Natural killer cell (primary cell): ENCODE results near the gene MAPK8IP1. TPM values are rescaled to one million over a fixed set of nuclear protein-coding genes. Genes with fewer than 3 reads are reported as not detected.

ENCODE experiments used
- ATAC-seq, 3 donors: fragments of 150-1000 bp in 2 of 3; fragments of 200-7000 bp in 1 of 3; cut with Tn5 transposase; 1 replicate in 1 of 3; 2 replicates in 2 of 3; pipeline ENCODE4 v1.10.0; 2021; ENCODE audit warnings: mild to moderate bottlenecking in 2 of 3, moderate library complexity in 2 of 3
- DNase-seq, 2 donors: peaks; one replicate each; pipeline versions ENCODE4 v3.0.0 to v3.0.0-alpha.2; 2013 to 2021; ENCODE audit warnings: mixed read lengths in 1 of 2
- H3K27ac ChIP-seq: one replicate; pipeline ENCODE4 v1.5.1; 2013; ENCODE audit warnings: mild to moderate bottlenecking, low read length
- H3K27me3 ChIP-seq: one replicate; pipeline ENCODE4 v1.6.1; 2013; ENCODE audit warnings: low read length; ENCODE audit not compliant: control insufficient read depth, insufficient read depth
- H3K36me3 ChIP-seq: one replicate; pipeline ENCODE4 v1.6.1; 2013; ENCODE audit warnings: low read length; ENCODE audit not compliant: control insufficient read depth, insufficient read depth
- H3K4me1 ChIP-seq: one replicate; pipeline ENCODE4 v1.6.1; 2013; ENCODE audit warnings: low read length; ENCODE audit not compliant: control insufficient read depth, insufficient read depth
- H3K4me3 ChIP-seq: one replicate; pipeline ENCODE4 v1.5.1; 2013; ENCODE audit warnings: low read length
- H3K9me3 ChIP-seq: one replicate; pipeline ENCODE4 v1.6.1; 2013; ENCODE audit warnings: low read length; ENCODE audit not compliant: control insufficient read depth, insufficient read depth
- H3K27ac Mint-ChIP-seq, 2 donors: one replicate each; pipeline ENCODE4 v1.8.0; 2022; ENCODE audit warnings: mild to moderate bottlenecking in 2 of 2, mixed read lengths in 2 of 2, moderate library complexity in 1 of 2
- H3K27me3 Mint-ChIP-seq, 2 donors: one replicate each; pipeline ENCODE4 v1.8.0; 2022; ENCODE audit warnings: low read depth in 2 of 2, mixed read lengths in 2 of 2
- H3K36me3 Mint-ChIP-seq: one replicate; pipeline ENCODE4 v1.8.0; 2022; ENCODE audit warnings: mixed read lengths
- H3K4me1 Mint-ChIP-seq, 2 donors: one replicate each; pipeline ENCODE4 v1.8.0; 2022; ENCODE audit warnings: mixed read lengths in 2 of 2
- H3K4me3 Mint-ChIP-seq: one replicate; pipeline ENCODE4 v1.8.0; 2022; ENCODE audit warnings: mild to moderate bottlenecking, moderate library complexity, mixed read lengths
- H3K9me3 Mint-ChIP-seq, 2 donors: one replicate each; pipeline ENCODE4 v1.8.0; 2022; ENCODE audit warnings: mixed read lengths in 2 of 2
- WGBS: methylation state at CpG from one replicate; pipeline ENCODE4 v1.1.7; 2013; ENCODE audit warnings: missing lambda C conversion rate; ENCODE audit not compliant: insufficient coverage; 5-methylcytosine and 5-hydroxymethylcytosine counted together
- intact Hi-C: fragments of 100-400 bp; cut with micrococcal nuclease; formaldehyde crosslinking; loops from one replicate; pipeline ENCODE4 v1.14.2; 2022
- total RNA-seq, 4 donors: library from RNA; stranded (reverse); fragments of 120-200 nt in 1 of 4; gene quantifications; one replicate each; pipeline versions ENCODE4 v1.2.3 to v1.2.4, GENCODE V29; 2013 to 2022
- TF ChIP-seq, protein P1 (sequence below): fragments of 200-600 bp; IDR thresholded peaks from one replicate; pipeline ENCODE4 v1.8.0; 2022; ENCODE audit warnings: antibody characterized with exemption

The MAPK8IP1 gene
- total RNA-seq, 3 donors from 2014 or later (not counting 1 experiment from before 2014, with no cell fraction given) = 9.7 to 21.5 (median 13.9) TPM

DNA sequence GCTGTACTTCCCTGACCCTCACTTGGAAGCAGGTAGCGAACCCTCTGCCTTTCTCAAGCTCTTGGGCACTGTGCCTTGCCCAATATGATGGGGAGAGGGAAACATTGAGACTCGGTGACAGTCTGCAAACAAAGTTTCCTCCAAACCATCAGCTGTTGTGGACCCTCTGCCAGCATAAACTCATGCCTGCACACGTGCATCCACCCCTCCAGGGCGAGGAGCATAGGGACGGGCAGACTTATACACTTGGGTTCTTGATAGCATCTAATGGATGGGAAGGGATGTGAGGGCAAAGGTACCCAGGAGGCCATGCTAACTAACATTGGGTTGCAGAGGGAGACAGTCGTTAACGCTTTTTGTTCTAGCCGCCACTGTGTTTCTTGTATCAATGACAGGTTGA lies 8.2 kb upstream of the MAPK8IP1 start:
- H3K27ac Mint-ChIP-seq = no peak overlapping the region

DNA sequence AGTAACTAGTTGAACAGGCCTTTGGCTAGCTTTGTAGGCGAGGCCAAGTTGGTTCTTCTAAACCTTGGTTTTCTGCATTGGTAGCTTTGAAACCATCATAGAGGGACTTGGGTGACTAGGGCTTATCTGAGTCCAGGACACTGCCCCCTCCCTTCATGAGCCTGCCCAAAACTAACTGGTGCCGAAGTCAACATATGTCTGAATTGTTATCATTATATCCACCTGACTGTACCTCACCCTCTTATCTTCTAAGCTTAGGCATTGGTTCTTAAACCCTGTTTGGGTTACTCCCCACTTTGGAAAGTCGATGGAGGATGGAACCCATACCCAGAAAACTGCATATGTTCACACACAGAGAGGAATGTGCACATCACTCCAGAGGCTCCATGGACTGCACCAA lies 7.6 kb upstream of the MAPK8IP1 start:
- Mint-ChIP-seq H3K27me3 (no peaks in the 10 kb centered on the region), H3K4me3 (no peak overlapping the region), H3K36me3 (no peaks in the 10 kb centered on the region), H3K27ac (no peak overlapping the region), H3K4me1 (peaks cover 0 to 5% of the 10 kb centered on the region in 2 donors), H3K9me3 (no peaks in the 10 kb centered on the region)
- Histone ChIP-seq H3K4me1 (no peaks in the 10 kb centered on the region), H3K9me3 (no peaks in the 10 kb centered on the region), H3K4me3 (no peak overlapping the region), H3K27me3 (no peaks in the 10 kb centered on the region), H3K36me3 (peaks cover 65% of the 10 kb centered on the region), H3K27ac (no peak overlapping the region)
- intact Hi-C loops = loop anchor here (10.0 kb wide), 1 partner anchor 127 kb away; no protein-coding TSS in a partner anchor
- TF ChIP-seq, protein P1, sequence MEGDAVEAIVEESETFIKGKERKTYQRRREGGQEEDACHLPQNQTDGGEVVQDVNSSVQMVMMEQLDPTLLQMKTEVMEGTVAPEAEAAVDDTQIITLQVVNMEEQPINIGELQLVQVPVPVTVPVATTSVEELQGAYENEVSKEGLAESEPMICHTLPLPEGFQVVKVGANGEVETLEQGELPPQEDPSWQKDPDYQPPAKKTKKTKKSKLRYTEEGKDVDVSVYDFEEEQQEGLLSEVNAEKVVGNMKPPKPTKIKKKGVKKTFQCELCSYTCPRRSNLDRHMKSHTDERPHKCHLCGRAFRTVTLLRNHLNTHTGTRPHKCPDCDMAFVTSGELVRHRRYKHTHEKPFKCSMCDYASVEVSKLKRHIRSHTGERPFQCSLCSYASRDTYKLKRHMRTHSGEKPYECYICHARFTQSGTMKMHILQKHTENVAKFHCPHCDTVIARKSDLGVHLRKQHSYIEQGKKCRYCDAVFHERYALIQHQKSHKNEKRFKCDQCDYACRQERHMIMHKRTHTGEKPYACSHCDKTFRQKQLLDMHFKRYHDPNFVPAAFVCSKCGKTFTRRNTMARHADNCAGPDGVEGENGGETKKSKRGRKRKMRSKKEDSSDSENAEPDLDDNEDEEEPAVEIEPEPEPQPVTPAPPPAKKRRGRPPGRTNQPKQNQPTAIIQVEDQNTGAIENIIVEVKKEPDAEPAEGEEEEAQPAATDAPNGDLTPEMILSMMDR = no peak
- 94% methylated on average over 3 of the region's 3 CpGs for WGBS
- no peak for DNase-seq
- no peak for ATAC-seq

More for the DNA sequence above, 8.2 kb upstream of the MAPK8IP1 start:
- H3K9me3 Mint-ChIP-seq = no peaks in the 10 kb centered on the region
- Histone ChIP-seq H3K27me3 (no peaks in the 10 kb centered on the region), H3K4me1 (no peaks in the 10 kb centered on the region), H3K9me3 (no peaks in the 10 kb centered on the region), H3K27ac (no peak overlapping the region), H3K36me3 (peaks cover 67% of the 10 kb centered on the region), H3K4me3 (no peak overlapping the region)
- H3K4me1 Mint-ChIP-seq = peaks cover 0 to 5% of the 10 kb centered on the region in 2 donors
- TF ChIP-seq, protein P1 = no peak
- H3K36me3 Mint-ChIP-seq = no peaks in the 10 kb centered on the region
- WGBS = 97% methylated on average over 7 of the region's 8 CpGs
- H3K27me3 Mint-ChIP-seq = no peaks in the 10 kb centered on the region
- ATAC-seq (no peak), DNase-seq (no peak)
- H3K4me3 Mint-ChIP-seq = no peak overlapping the region
- intact Hi-C loops = loop anchor here (10.0 kb wide), 1 partner anchor 128 kb away; no protein-coding TSS in a partner anchor

GRCh38 chr11:45879803-45880686 lies 5.4 kb upstream of the MAPK8IP1 start:
- H3K4me1 ChIP-seq = peaks cover 4% of the 10 kb centered on the region
- H3K36me3 Mint-ChIP-seq = no peaks in the 10 kb centered on the region
- TF ChIP-seq, protein P1 = no peak
- peaks cover 0 to 3% of the 10 kb centered on the region in 2 donors for H3K27me3 Mint-ChIP-seq
- intact Hi-C loops = loop anchor here (10.0 kb wide), 1 partner anchor 125 kb away; no protein-coding TSS in a partner anchor
- no peak for ATAC-seq
- no peak for DNase-seq
- WGBS = 95% methylated on average over 7 of the region's 7 CpGs
- H3K4me3 ChIP-seq = no peak overlapping the region
- no peak overlapping the region for H3K4me3 Mint-ChIP-seq
- H3K36me3 ChIP-seq = peaks cover 52% of the 10 kb centered on the region
- H3K9me3 ChIP-seq = no peaks in the 10 kb centered on the region
- H3K27ac ChIP-seq = no peak overlapping the region
- peaks cover 12% of the 10 kb centered on the region in 2 donors for H3K4me1 Mint-ChIP-seq
- H3K9me3 Mint-ChIP-seq = no peaks in the 10 kb centered on the region
- no peak overlapping the region for H3K27ac Mint-ChIP-seq
- H3K27me3 ChIP-seq = no peaks in the 10 kb centered on the region
